Lower leg skin (tissue), 4 donors: ENCODE data around the gene USB1. TPM values are rescaled to one million over a fixed set of nuclear protein-coding genes. Genes with fewer than 3 reads are reported as not detected.
A peak's percentile ranks its signal among the peaks of the same experiment; 100 is the strongest.

ENCODE experiments used
- DNase-seq, 2 donors: peaks; one replicate each; pipeline ENCODE4 v3.0.0-alpha.2; 2019; ENCODE audit warnings: low spot score in 2 of 2
- H3K4me3 ChIP-seq: fragments of 200-600 bp; sonication (generic); 2 replicates; pipeline ENCODE4 v1.5.1; 2017; ENCODE audit warnings: mild to moderate bottlenecking, low read depth; ENCODE audit not compliant: poor library complexity, severe bottlenecking
- POLR2A ChIP-seq, 2 donors: fragments of 450-650 bp; IDR thresholded peaks; one replicate each; pipeline ENCODE4 v1.6.1; 2016 to 2017; ENCODE audit warnings: antibody characterized with exemption in 2 of 2, mild to moderate bottlenecking in 1 of 2, moderate library complexity in 1 of 2
- WGBS, 2 donors: methylation state at CpG; one replicate each; pipeline ENCODE4 v1.1.5; 2018; 5-methylcytosine and 5-hydroxymethylcytosine counted together
- intact Hi-C: fragments of 100-400 bp; cut with DNase I; formaldehyde crosslinking; loops from one replicate; pipeline ENCODE4 v1.15.0; 2023; ENCODE audit warnings: low total_unique reads
- total RNA-seq, 4 donors: library from RNA; depleted of rRNA; stranded (reverse); fragments of >200 nt; gene quantifications; one replicate each; pipeline ENCODE4 v1.1.0, GENCODE V29; 2016
- TF ChIP-seq, protein P1 (sequence below), 3 donors: fragments of 450-650 bp; IDR thresholded peaks; one replicate each; pipeline ENCODE4 v1.5.1; 2016; ENCODE audit warnings: antibody characterized with exemption in 3 of 3, mild to moderate bottlenecking in 3 of 3, moderate library complexity in 2 of 3

USB1 gene
- total RNA-seq, 4 donors from 2014 or later, result 13.3 to 34.2 (median 23.3) TPM

DNA sequence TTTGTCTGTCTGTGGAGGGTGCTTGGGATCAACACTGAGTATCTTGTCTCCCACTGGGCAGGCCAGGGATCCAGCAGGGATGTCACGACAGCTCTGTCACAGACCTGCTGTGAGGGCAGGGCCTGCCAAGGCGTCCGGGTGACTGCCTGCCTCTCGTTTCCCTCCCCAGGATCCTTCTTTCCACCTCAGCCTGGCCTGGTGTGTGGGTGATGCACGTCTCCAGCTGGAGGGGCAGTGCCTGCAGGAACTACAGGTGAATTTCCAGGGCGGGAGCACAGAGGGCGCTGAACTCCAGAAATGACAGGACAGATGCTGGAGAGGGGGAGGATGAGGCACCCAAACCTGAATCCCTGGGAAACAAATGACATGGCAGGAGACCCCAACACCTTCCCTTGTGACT, 17.6 kb downstream of the USB1 start:
- 86 to 88% methylated on average over 6 to 7 of the region's 7 CpGs for WGBS, 2 donors
- no peak for DNase-seq
- intact Hi-C loops, result loop anchor here (5.0 kb wide), 1 partner anchor 238 kb away; no protein-coding TSS in a partner anchor
- TF ChIP-seq POLR2A (IDR thresholded peaks at IDR 0.05), result no peak
- TF ChIP-seq, protein P1, sequence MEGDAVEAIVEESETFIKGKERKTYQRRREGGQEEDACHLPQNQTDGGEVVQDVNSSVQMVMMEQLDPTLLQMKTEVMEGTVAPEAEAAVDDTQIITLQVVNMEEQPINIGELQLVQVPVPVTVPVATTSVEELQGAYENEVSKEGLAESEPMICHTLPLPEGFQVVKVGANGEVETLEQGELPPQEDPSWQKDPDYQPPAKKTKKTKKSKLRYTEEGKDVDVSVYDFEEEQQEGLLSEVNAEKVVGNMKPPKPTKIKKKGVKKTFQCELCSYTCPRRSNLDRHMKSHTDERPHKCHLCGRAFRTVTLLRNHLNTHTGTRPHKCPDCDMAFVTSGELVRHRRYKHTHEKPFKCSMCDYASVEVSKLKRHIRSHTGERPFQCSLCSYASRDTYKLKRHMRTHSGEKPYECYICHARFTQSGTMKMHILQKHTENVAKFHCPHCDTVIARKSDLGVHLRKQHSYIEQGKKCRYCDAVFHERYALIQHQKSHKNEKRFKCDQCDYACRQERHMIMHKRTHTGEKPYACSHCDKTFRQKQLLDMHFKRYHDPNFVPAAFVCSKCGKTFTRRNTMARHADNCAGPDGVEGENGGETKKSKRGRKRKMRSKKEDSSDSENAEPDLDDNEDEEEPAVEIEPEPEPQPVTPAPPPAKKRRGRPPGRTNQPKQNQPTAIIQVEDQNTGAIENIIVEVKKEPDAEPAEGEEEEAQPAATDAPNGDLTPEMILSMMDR (IDR thresholded peaks at IDR 0.05), result no peak
- no peak overlapping the region for H3K4me3 ChIP-seq

DNA sequence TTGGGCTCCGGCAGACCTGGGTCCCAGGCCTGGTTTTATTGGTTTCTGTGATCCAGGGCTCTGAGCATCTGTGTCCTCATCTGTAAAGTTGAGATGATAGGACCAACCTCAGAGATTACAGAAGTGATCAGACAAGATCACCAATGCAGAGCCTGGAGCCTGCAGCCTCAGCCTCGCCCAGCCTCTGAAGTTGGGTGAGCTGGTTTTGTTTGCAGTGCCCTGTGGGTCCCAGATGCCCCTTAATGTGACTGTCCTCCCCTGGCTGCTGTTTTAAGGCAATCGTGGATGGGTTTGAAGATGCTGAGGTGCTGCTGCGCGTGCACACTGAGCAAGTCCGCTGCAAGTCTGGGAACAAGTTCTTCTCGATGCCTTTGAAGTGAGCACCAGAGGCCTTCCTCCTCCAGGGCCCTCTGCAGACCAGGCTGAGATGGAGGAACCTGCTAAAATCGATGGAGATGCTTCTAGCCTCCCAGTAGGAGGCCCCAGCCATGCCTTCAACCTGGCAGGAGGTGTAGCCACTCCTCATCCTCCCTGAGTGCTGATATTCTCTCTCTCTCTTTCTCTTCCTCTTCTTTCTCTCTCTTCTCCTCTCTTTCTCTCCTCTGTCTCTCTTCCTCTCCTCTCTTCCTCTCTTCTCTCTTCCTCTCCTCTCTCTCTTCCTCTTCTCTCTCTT, 18.8 kb downstream of the USB1 start:
- TF ChIP-seq, protein P1 (IDR thresholded peaks at IDR 0.05), result no peak
- no peak for TF ChIP-seq POLR2A (IDR thresholded peaks at IDR 0.05)
- intact Hi-C loops, result loop anchor here (5.0 to 10.0 kb wide), 2 partner anchors 105 to 237 kb away; partner anchors contain the start of gene CFAP20
- H3K4me3 ChIP-seq, result no peak overlapping the region
- 81 to 84% methylated on average over 8 of the region's 8 CpGs for WGBS, 2 donors
- no peak for DNase-seq

DNA sequence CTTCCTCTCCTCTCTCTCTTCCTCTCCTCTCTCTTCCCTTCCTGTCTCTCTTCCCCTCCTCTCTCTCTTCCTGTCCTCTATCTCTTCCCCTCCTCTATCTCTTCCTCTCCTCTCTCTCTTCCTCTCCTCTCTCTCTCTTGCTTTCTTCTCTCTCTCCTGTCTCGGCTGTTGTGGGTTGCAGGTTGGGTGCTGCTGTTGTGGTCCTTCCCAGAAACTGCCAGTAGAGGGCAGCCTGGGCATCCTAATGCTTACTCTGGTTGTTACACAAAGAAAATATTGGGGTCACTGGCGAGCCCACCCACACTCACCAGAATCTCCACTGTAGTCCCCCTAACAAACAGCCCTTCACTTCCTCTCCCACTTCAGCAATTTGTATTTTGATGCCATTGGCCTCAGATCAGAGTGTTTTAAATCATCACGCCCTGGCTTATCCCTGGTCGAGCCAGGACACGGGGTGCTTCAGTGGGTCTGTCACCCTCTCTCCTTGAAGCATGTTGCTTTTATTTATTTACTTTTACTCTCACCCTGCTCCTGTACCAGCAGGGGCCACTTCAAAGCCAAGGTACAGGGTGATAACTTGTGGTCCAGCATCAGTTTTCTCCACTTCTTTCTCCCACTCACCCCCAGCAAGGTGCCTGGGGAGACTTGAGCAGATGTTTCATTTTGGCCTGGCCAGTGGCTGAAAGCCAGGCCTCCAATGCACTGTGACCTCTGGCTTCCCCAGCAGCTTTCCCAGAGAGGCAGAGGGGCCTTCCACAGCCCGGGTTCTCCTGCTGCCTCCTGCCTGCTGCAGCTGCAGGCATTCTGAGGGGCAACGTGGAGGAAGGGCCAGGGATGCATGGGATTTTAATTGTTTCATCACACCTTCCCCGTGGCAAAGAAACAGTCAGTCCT, 19.7 kb downstream of the USB1 start:
- WGBS, 2 donors, result 56 to 61% methylated on average over 8 of the region's 8 CpGs
- TF ChIP-seq POLR2A (IDR thresholded peaks at IDR 0.05), result no peak
- TF ChIP-seq, protein P1 (IDR thresholded peaks at IDR 0.05), result peak in 1 of 3 donors; percentile 67
- intact Hi-C loops, result loop anchor here (10.0 kb wide), 1 partner anchor 104 kb away; the partner anchor contains the start of gene CFAP20
- no peak overlapping the region for H3K4me3 ChIP-seq
- DNase-seq, result peak in 1 of 2 donors; percentile 56

DNA sequence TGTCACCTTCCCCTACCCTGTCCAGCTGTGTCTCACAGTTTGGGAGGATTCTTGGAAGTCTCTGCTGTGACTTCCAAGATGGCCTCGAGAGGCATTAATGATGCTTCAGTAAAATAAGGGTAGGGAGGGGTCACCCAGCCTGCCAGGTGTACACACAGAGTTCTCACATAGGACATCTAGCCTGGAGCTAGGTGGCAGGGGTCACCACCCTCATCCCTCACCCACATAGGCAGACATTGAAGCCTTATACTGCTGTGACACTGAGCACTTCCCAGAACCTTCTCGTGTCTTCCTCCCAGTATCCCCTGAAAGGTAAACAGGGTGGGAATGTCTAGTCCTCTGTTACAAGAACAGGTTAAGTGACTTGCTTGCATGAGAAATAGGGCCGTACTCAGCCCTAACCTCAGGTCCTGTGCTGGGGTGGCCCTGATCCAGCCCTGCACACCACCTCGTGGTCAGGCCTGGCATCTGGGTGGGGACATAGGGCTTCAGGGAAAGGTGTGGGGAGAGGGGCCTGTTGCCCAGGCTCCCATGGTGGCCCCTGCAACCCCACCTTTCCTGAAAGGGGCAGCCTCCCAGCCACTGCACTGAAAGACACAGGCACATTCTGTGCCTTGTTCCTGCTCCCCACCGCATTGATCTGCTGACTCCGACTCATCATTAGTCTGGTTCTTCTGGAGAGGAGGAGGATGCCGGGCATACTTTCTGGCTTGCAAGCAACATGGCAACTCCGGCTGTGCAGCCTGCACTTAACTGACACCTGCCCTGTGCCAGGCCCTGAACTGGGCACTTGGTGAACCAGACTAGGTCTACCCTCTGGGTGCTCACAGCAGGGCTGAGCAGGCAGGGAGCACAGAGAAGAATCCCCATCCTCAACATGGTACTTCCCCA, 20.7 kb downstream of the USB1 start:
- 58 to 61% methylated on average over 8 of the region's 8 CpGs for WGBS, 2 donors
- DNase-seq, result no peak
- intact Hi-C loops, result loop anchor here (10.0 kb wide), 1 partner anchor 103 kb away; the partner anchor contains the start of gene CFAP20
- no peak overlapping the region for H3K4me3 ChIP-seq
- TF ChIP-seq POLR2A (IDR thresholded peaks at IDR 0.05), result no peak
- TF ChIP-seq, protein P1 (IDR thresholded peaks at IDR 0.05), result no peak
